WTC11 (cell line): ENCODE data around the gene AFF3. TPM values are rescaled to one million over a fixed set of nuclear protein-coding genes. Genes with fewer than 3 reads are reported as not detected.
A peak's percentile ranks its signal among the peaks of the same experiment; 100 is the strongest.

Experiments
- ATAC-seq: fragments of 200-7000 bp; cut with Tn5 transposase; 2 replicates; pipeline ENCODE4 v1.10.0; 2021; ENCODE audit warnings: mild to moderate bottlenecking, moderate library complexity
- CTCF ChIA-PET: fragments of 300-600 bp; sonication (Branson Sonifier 250); formaldehyde crosslinking; loops from one replicate; lab custom pipeline; 2021; ENCODE audit warnings: antibody characterized with exemption; lab: Charles Lee
- POLR2A ChIA-PET: fragments of 350-600 bp; sonication (Branson Sonifier 250); formaldehyde crosslinking; loops from one replicate; lab custom pipeline; 2021; ENCODE audit warnings: antibody characterized with exemption; lab: Charles Lee
- DNase-seq: peaks from one replicate; pipeline ENCODE4 v3.0.0; 2021; ENCODE audit warnings: low spot score
- H3K27ac Mint-ChIP-seq: 2 replicates; pipeline ENCODE4 v1.8.0; 2021; ENCODE audit warnings: mixed read lengths
- H3K27me3 Mint-ChIP-seq: 2 replicates; pipeline ENCODE4 v1.8.0; 2021; ENCODE audit warnings: low read depth, mild to moderate bottlenecking, moderate library complexity, mixed read lengths
- H3K36me3 Mint-ChIP-seq: 2 replicates; pipeline ENCODE4 v1.8.0; 2021; ENCODE audit warnings: mixed read lengths
- H3K4me1 Mint-ChIP-seq: 2 replicates; pipeline ENCODE4 v1.8.0; 2022; ENCODE audit warnings: mixed read lengths
- H3K4me3 Mint-ChIP-seq: 2 replicates; pipeline ENCODE4 v1.8.0; 2021; ENCODE audit warnings: mild to moderate bottlenecking, moderate library complexity, mixed read lengths
- H3K9me3 Mint-ChIP-seq: 2 replicates; pipeline ENCODE4 v1.8.0; 2021; ENCODE audit warnings: mixed read lengths
- CBFB ChIP-seq: sonication (generic); formaldehyde crosslinking; IDR thresholded peaks from 2 replicates; pipeline ENCODE4 v1.8.1; 2022; ENCODE audit warnings: mild to moderate bottlenecking, low read depth, missing genetic modification reagents
- CREM ChIP-seq: sonication (generic); formaldehyde crosslinking; IDR thresholded peaks from 2 replicates; pipeline ENCODE4 v1.8.1; 2022; ENCODE audit warnings: mild to moderate bottlenecking, missing genetic modification reagents, moderate library complexity
- EMX1 ChIP-seq: fragments of 250-450 bp; sonication (Bioruptor Pico); IDR thresholded peaks from 2 replicates; pipeline ENCODE4 v1.8.0; 2021; ENCODE audit warnings: mild to moderate bottlenecking
- FOXK1 ChIP-seq: sonication (generic); formaldehyde crosslinking; IDR thresholded peaks from 2 replicates; pipeline ENCODE4 v1.8.0; 2022; ENCODE audit warnings: mild to moderate bottlenecking, moderate library complexity, missing genetic modification reagents
- MXD4 ChIP-seq: fragments of 250-450 bp; sonication (Bioruptor Pico); IDR thresholded peaks from 2 replicates; pipeline ENCODE4 v1.8.0; 2021; ENCODE audit warnings: mild to moderate bottlenecking, moderate library complexity, borderline replicate concordance
- NFYB ChIP-seq: sonication (generic); formaldehyde crosslinking; conservative IDR thresholded peaks from 2 replicates; pipeline ENCODE4 v1.8.0; 2022; ENCODE audit warnings: low read depth, missing genetic modification reagents
- RORB ChIP-seq: fragments of 250-450 bp; sonication (Bioruptor Pico); IDR thresholded peaks from 2 replicates; pipeline ENCODE4 v1.9.0; 2021; ENCODE audit warnings: mild to moderate bottlenecking
- SMAD4 ChIP-seq: sonication (generic); formaldehyde crosslinking; IDR thresholded peaks from 2 replicates; pipeline ENCODE4 v1.8.0; 2022; ENCODE audit warnings: mild to moderate bottlenecking, missing genetic modification reagents
- ZNF317 ChIP-seq: sonication (generic); formaldehyde crosslinking; IDR thresholded peaks from 2 replicates; pipeline ENCODE4 v1.8.1; 2023; ENCODE audit warnings: low read depth, mild to moderate bottlenecking, moderate library complexity, missing genetic modification reagents, borderline replicate concordance
- total RNA-seq: library from RNA; stranded (reverse); gene quantifications from 3 replicates; pipeline ENCODE4 v1.2.3, GENCODE V29; 2021
- TF ChIP-seq, protein P1 (sequence below): sonication (generic); formaldehyde crosslinking; IDR thresholded peaks from 2 replicates; pipeline ENCODE4 v1.8.1; 2023; ENCODE audit warnings: mild to moderate bottlenecking, missing genetic modification reagents
- TF ChIP-seq, protein P2 (sequence below): sonication (generic); formaldehyde crosslinking; IDR thresholded peaks from 2 replicates; pipeline ENCODE4 v1.8.1; 2022; ENCODE audit warnings: low read depth, missing genetic modification reagents, borderline replicate concordance
- TF ChIP-seq, protein P3 (sequence below): sonication (generic); formaldehyde crosslinking; IDR thresholded peaks from 2 replicates; pipeline ENCODE4 v1.8.0; 2022; ENCODE audit warnings: missing genetic modification reagents
- TF ChIP-seq, protein P4 (sequence below): sonication (generic); formaldehyde crosslinking; conservative IDR thresholded peaks from 2 replicates; pipeline ENCODE4 v1.8.1; 2023; ENCODE audit warnings: mild to moderate bottlenecking, low read depth, missing genetic modification reagents, moderate library complexity
- TF ChIP-seq, protein P5 (sequence below): fragments of 250-450 bp; sonication (Bioruptor Pico); IDR thresholded peaks from 2 replicates; pipeline ENCODE4 v1.9.0; 2021; ENCODE audit warnings: moderate library complexity, mild to moderate bottlenecking, inconsistent platforms, borderline replicate concordance
- TF ChIP-seq, protein P6 (sequence below): sonication (generic); formaldehyde crosslinking; IDR thresholded peaks from 2 replicates; pipeline ENCODE4 v1.8.1; 2022; ENCODE audit warnings: mild to moderate bottlenecking, missing genetic modification reagents, moderate library complexity, borderline replicate concordance
- TF ChIP-seq, protein P7 (sequence below): sonication (generic); formaldehyde crosslinking; IDR thresholded peaks from 2 replicates; pipeline ENCODE4 v1.8.1; 2022; ENCODE audit warnings: low read depth, mild to moderate bottlenecking, moderate library complexity, missing genetic modification reagents, borderline replicate concordance

The AFF3 gene
- total RNA-seq, 1 experiment from 2014 or later: 1.2 TPM

DNA sequence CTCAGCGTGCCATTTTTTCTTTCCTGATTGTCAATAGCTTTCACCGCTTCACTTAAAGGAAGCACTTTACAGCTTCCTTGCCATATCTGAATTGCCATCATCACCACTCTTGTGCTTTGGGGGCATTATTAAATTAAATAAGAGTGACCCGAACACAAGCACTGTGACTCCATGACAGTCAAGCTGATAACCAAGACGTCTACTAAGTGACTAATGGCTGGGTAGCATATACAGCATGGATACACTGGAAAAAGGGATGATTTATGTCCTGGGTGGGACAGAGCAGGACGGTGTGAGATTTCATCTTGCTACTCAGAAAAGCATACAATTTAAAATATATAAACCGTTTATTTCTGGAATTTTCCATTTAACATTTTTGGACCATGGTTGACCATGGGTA lies 24.3 kb upstream of the AFF3 start (continued):
- TF ChIP-seq, protein P1, sequence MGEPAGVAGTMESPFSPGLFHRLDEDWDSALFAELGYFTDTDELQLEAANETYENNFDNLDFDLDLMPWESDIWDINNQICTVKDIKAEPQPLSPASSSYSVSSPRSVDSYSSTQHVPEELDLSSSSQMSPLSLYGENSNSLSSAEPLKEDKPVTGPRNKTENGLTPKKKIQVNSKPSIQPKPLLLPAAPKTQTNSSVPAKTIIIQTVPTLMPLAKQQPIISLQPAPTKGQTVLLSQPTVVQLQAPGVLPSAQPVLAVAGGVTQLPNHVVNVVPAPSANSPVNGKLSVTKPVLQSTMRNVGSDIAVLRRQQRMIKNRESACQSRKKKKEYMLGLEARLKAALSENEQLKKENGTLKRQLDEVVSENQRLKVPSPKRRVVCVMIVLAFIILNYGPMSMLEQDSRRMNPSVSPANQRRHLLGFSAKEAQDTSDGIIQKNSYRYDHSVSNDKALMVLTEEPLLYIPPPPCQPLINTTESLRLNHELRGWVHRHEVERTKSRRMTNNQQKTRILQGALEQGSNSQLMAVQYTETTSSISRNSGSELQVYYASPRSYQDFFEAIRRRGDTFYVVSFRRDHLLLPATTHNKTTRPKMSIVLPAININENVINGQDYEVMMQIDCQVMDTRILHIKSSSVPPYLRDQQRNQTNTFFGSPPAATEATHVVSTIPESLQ (CRISPR knock-in tag): no peak
- TF ChIP-seq RORB (CRISPR knock-in tag) (no peak), CREM (CRISPR knock-in tag) (no peak)

DNA sequence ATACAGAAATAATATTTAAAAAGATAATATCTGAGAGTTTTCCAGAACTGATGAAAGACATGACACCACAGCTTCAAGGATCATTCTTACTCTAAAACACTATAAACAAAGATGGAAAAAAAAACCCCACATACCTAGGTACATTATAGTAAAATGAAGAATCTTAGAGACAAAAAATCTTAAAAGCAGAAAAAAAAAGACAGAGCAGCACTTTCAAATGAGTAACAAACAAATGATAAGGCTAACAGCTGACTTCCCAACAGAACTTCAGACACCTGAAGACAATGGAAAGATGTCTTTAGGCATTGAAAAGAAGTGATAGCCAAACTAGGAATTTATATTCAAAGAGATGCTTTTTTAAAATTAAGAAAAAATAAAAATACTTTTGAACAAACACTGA lies 21.2 kb upstream of the AFF3 start:
- no peaks in the 10 kb centered on the region for H3K4me1 Mint-ChIP-seq
- H3K9me3 Mint-ChIP-seq: peaks cover 54% of the 10 kb centered on the region
- ChIA-PET CTCF (no interaction called here), POLR2A (no interaction called here)
- H3K27me3 Mint-ChIP-seq: no peaks in the 10 kb centered on the region
- TF ChIP-seq ZNF317 (CRISPR knock-in tag): peak; percentile 81; the same call in 1 of the 2 replicates
- TF ChIP-seq, protein P2, sequence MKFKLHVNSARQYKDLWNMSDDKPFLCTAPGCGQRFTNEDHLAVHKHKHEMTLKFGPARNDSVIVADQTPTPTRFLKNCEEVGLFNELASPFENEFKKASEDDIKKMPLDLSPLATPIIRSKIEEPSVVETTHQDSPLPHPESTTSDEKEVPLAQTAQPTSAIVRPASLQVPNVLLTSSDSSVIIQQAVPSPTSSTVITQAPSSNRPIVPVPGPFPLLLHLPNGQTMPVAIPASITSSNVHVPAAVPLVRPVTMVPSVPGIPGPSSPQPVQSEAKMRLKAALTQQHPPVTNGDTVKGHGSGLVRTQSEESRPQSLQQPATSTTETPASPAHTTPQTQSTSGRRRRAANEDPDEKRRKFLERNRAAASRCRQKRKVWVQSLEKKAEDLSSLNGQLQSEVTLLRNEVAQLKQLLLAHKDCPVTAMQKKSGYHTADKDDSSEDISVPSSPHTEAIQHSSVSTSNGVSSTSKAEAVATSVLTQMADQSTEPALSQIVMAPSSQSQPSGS (CRISPR knock-in tag): no peak
- peaks cover 20% of the 10 kb centered on the region for H3K36me3 Mint-ChIP-seq
- DNase-seq (no peak), ATAC-seq (no peak)
- no peak overlapping the region for H3K4me3 Mint-ChIP-seq
- no peak overlapping the region for H3K27ac Mint-ChIP-seq

DNA sequence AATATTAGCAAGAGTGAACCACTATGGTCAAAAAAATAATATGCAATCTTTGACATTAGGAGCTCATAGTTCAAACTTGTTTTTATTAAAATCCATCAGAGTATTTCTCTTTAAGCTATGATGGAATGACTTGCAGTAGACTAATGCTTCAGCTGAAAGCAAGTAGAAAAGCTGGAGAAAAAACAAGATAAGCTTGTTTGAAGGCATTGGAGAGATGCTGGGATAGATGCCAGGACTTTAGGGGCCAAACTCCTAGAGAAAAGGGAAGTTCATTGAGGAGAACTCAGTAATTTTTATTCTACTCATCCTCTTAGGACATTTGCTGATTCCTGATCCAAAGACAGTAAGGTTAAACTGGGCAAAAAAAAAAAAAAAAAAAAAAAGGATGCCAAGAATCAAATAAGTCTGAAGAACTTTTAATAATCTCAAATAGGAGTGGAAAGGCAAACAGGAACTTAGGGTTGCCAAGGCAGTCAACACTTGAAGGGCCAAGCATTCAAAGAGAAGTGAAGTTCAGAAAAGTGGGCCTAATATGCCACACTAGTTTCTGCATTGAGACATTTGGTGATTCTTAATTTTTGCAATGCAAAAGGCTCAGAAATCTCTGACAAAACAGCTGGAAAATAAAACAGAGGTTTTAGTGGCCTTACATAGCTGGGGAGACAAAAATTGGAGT lies 19.7 kb upstream of the AFF3 start:
- Mint-ChIP-seq H3K27me3 (no peaks in the 10 kb centered on the region), H3K9me3 (peaks cover 62% of the 10 kb centered on the region), H3K36me3 (peaks cover 29% of the 10 kb centered on the region), H3K4me3 (no peak overlapping the region), H3K4me1 (no peaks in the 10 kb centered on the region), H3K27ac (no peak overlapping the region)
- POLR2A ChIA-PET: interaction anchor here (0.7 kb wide), 1 partner anchor 37 kb away, joined by 5 read pairs; no protein-coding TSS in a partner anchor
- no peak for TF ChIP-seq FOXK1 (CRISPR knock-in tag)
- no peak for TF ChIP-seq EMX1 (CRISPR knock-in tag)
- TF ChIP-seq, protein P3, sequence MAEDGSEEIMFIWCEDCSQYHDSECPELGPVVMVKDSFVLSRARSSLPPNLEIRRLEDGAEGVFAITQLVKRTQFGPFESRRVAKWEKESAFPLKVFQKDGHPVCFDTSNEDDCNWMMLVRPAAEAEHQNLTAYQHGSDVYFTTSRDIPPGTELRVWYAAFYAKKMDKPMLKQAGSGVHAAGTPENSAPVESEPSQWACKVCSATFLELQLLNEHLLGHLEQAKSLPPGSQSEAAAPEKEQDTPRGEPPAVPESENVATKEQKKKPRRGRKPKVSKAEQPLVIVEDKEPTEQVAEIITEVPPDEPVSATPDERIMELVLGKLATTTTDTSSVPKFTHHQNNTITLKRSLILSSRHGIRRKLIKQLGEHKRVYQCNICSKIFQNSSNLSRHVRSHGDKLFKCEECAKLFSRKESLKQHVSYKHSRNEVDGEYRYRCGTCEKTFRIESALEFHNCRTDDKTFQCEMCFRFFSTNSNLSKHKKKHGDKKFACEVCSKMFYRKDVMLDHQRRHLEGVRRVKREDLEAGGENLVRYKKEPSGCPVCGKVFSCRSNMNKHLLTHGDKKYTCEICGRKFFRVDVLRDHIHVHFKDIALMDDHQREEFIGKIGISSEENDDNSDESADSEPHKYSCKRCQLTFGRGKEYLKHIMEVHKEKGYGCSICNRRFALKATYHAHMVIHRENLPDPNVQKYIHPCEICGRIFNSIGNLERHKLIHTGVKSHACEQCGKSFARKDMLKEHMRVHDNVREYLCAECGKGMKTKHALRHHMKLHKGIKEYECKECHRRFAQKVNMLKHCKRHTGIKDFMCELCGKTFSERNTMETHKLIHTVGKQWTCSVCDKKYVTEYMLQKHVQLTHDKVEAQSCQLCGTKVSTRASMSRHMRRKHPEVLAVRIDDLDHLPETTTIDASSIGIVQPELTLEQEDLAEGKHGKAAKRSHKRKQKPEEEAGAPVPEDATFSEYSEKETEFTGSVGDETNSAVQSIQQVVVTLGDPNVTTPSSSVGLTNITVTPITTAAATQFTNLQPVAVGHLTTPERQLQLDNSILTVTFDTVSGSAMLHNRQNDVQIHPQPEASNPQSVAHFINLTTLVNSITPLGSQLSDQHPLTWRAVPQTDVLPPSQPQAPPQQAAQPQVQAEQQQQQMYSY (CRISPR knock-in tag): no peak
- no peak for TF ChIP-seq SMAD4 (CRISPR knock-in tag)
- DNase-seq (no peak), ATAC-seq (no peak)
- CTCF ChIA-PET: interaction anchor here (0.6 to 1.1 kb wide), 3 partner anchors 260 to 603 kb away, joined by 3 read pairs; no protein-coding TSS in a partner anchor

DNA sequence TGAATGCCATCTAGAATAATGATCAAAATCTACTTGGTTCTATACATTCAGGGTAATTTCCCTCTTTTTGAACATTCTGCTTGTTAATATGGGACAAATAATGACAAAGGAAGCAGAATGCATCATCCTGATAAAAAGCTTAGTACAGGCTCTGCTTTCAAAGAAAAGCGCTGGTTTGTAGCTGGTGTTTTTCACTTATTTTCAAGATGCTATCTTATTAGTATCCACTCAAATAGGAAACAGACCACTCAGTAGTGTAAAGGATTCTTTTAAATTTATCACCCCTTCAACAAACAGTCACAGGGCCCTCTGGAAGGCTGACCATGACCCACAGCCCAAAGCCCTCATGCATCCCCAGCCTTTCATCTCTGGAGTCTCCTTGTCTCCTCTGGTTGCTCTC lies 18.0 kb upstream of the AFF3 start:
- H3K27ac Mint-ChIP-seq: no peak overlapping the region
- DNase-seq (no peak), ATAC-seq (no peak)
- peaks cover 34% of the 10 kb centered on the region for H3K36me3 Mint-ChIP-seq
- H3K27me3 Mint-ChIP-seq: peaks cover 2% of the 10 kb centered on the region; the same call in 1 of the 2 replicates
- CTCF ChIA-PET: no interaction called here
- H3K9me3 Mint-ChIP-seq: peaks cover 72% of the 10 kb centered on the region
- H3K4me3 Mint-ChIP-seq: no peak overlapping the region
- POLR2A ChIA-PET: no interaction called here
- no peaks in the 10 kb centered on the region for H3K4me1 Mint-ChIP-seq
- TF ChIP-seq, protein P4, sequence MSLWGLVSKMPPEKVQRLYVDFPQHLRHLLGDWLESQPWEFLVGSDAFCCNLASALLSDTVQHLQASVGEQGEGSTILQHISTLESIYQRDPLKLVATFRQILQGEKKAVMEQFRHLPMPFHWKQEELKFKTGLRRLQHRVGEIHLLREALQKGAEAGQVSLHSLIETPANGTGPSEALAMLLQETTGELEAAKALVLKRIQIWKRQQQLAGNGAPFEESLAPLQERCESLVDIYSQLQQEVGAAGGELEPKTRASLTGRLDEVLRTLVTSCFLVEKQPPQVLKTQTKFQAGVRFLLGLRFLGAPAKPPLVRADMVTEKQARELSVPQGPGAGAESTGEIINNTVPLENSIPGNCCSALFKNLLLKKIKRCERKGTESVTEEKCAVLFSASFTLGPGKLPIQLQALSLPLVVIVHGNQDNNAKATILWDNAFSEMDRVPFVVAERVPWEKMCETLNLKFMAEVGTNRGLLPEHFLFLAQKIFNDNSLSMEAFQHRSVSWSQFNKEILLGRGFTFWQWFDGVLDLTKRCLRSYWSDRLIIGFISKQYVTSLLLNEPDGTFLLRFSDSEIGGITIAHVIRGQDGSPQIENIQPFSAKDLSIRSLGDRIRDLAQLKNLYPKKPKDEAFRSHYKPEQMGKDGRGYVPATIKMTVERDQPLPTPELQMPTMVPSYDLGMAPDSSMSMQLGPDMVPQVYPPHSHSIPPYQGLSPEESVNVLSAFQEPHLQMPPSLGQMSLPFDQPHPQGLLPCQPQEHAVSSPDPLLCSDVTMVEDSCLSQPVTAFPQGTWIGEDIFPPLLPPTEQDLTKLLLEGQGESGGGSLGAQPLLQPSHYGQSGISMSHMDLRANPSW (CRISPR knock-in tag): no peak
- TF ChIP-seq, protein P5, sequence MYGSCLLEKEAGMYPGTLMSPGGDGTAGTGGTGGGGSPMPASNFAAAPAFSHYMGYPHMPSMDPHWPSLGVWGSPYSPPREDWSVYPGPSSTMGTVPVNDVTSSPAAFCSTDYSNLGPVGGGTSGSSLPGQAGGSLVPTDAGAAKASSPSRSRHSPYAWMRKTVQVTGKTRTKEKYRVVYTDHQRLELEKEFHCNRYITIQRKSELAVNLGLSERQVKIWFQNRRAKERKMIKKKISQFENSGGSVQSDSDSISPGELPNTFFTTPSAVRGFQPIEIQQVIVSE (CRISPR knock-in tag): no peak
- TF ChIP-seq, protein P6, sequence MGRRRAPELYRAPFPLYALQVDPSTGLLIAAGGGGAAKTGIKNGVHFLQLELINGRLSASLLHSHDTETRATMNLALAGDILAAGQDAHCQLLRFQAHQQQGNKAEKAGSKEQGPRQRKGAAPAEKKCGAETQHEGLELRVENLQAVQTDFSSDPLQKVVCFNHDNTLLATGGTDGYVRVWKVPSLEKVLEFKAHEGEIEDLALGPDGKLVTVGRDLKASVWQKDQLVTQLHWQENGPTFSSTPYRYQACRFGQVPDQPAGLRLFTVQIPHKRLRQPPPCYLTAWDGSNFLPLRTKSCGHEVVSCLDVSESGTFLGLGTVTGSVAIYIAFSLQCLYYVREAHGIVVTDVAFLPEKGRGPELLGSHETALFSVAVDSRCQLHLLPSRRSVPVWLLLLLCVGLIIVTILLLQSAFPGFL: no peak
- TF ChIP-seq CBFB (CRISPR knock-in tag): no peak
- TF ChIP-seq, protein P7, sequence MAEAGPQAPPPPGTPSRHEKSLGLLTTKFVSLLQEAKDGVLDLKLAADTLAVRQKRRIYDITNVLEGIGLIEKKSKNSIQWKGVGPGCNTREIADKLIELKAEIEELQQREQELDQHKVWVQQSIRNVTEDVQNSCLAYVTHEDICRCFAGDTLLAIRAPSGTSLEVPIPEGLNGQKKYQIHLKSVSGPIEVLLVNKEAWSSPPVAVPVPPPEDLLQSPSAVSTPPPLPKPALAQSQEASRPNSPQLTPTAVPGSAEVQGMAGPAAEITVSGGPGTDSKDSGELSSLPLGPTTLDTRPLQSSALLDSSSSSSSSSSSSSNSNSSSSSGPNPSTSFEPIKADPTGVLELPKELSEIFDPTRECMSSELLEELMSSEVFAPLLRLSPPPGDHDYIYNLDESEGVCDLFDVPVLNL (CRISPR knock-in tag): no peak
- TF ChIP-seq NFYB (CRISPR knock-in tag): no peak
- no peak for TF ChIP-seq MXD4 (CRISPR knock-in tag)
